ENCODE results near the gene DCHS1. TPM values are rescaled to one million over a fixed set of nuclear protein-coding genes. Genes with fewer than 3 reads are reported as not detected.

Gene DCHS1
- total and polyA plus RNA-seq, 9 of the 15 experiments (the other 6 are each of a cell fraction or from before 2014, with no cell fraction given) = 0.04 to 0.49 (median 0.14) TPM; not detected in 2

DNA sequence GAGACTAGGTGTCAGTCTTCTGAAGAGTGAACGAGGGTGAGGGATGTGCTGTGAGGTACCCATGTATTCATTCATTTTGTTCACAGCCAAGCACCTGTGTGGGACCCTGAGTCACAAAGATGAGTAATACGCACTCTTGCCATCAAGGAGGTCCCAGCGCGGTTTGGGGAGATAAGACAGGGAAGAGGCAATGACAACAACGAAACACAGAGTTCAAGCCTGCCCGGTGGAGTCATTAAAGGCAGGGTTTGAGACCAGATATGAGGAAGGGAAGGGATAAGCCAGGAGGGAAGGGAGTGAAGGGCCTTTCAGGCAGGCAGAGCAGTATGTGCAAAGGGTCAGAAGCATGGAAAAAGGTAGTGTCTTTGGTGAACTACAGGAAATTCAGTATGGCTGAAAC lies 4.6 kb downstream of the DCHS1 start (continued):
- TF ChIP-seq, protein P1, sequence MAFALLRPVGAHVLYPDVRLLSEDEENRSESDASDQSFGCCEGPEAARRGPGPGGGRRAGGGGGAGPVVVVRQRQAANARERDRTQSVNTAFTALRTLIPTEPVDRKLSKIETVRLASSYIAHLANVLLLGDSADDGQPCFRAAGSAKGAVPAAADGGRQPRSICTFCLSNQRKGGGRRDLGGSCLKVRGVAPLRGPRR (CRISPR knock-in tag; IDR thresholded peaks at IDR 0.05) = no peak
- TF ChIP-seq TEAD1 (CRISPR knock-in tag; IDR thresholded peaks at IDR 0.05) (no peak), CHD2 (IDR thresholded peaks at IDR 0.05; ENCODE audit: low read depth, low read length) (no peak), RBM14 (IDR thresholded peaks at IDR 0.05; ENCODE audit: borderline replicate concordance, insufficient read depth, low read depth, low read length) (no peak), NRF1 (conservative IDR thresholded peaks at IDR 0.05 in 1 of 2, IDR thresholded peaks at IDR 0.05 in 1 of 2) (peak; percentile 33 to 36; a peak in 2 of 4 replicates), TAF1 (IDR thresholded peaks at IDR 0.05; ENCODE audit: control insufficient read depth, extremely low read depth, insufficient read depth, low read length, severe bottlenecking) (no peak), CREBBP (IDR thresholded peaks at IDR 0.05; ENCODE audit: low read depth, low read length) (no peak), TCFL5 (CRISPR knock-in tag; conservative IDR thresholded peaks at IDR 0.05) (no peak), NCOA2 (IDR thresholded peaks at IDR 0.05; ENCODE audit: partially characterized antibody in 2 of 2) (no peak), SMARCA4 (IDR thresholded peaks at IDR 0.05) (peak; percentile 93), BCOR (IDR thresholded peaks at IDR 0.05) (0 out of 2 replicates have a peak, but pooled peaks have one; percentile 40), MTA2 (IDR thresholded peaks at IDR 0.05; ENCODE audit: low read depth) (peak; percentile 64; the same call in 1 of the 2 replicates)
- TF ChIP-seq, protein P2, sequence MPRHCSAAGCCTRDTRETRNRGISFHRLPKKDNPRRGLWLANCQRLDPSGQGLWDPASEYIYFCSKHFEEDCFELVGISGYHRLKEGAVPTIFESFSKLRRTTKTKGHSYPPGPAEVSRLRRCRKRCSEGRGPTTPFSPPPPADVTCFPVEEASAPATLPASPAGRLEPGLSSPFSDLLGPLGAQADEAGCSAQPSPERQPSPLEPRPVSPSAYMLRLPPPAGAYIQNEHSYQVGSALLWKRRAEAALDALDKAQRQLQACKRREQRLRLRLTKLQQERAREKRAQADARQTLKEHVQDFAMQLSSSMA (CRISPR knock-in tag; IDR thresholded peaks at IDR 0.05) = no peak
- TF ChIP-seq, protein P3, sequence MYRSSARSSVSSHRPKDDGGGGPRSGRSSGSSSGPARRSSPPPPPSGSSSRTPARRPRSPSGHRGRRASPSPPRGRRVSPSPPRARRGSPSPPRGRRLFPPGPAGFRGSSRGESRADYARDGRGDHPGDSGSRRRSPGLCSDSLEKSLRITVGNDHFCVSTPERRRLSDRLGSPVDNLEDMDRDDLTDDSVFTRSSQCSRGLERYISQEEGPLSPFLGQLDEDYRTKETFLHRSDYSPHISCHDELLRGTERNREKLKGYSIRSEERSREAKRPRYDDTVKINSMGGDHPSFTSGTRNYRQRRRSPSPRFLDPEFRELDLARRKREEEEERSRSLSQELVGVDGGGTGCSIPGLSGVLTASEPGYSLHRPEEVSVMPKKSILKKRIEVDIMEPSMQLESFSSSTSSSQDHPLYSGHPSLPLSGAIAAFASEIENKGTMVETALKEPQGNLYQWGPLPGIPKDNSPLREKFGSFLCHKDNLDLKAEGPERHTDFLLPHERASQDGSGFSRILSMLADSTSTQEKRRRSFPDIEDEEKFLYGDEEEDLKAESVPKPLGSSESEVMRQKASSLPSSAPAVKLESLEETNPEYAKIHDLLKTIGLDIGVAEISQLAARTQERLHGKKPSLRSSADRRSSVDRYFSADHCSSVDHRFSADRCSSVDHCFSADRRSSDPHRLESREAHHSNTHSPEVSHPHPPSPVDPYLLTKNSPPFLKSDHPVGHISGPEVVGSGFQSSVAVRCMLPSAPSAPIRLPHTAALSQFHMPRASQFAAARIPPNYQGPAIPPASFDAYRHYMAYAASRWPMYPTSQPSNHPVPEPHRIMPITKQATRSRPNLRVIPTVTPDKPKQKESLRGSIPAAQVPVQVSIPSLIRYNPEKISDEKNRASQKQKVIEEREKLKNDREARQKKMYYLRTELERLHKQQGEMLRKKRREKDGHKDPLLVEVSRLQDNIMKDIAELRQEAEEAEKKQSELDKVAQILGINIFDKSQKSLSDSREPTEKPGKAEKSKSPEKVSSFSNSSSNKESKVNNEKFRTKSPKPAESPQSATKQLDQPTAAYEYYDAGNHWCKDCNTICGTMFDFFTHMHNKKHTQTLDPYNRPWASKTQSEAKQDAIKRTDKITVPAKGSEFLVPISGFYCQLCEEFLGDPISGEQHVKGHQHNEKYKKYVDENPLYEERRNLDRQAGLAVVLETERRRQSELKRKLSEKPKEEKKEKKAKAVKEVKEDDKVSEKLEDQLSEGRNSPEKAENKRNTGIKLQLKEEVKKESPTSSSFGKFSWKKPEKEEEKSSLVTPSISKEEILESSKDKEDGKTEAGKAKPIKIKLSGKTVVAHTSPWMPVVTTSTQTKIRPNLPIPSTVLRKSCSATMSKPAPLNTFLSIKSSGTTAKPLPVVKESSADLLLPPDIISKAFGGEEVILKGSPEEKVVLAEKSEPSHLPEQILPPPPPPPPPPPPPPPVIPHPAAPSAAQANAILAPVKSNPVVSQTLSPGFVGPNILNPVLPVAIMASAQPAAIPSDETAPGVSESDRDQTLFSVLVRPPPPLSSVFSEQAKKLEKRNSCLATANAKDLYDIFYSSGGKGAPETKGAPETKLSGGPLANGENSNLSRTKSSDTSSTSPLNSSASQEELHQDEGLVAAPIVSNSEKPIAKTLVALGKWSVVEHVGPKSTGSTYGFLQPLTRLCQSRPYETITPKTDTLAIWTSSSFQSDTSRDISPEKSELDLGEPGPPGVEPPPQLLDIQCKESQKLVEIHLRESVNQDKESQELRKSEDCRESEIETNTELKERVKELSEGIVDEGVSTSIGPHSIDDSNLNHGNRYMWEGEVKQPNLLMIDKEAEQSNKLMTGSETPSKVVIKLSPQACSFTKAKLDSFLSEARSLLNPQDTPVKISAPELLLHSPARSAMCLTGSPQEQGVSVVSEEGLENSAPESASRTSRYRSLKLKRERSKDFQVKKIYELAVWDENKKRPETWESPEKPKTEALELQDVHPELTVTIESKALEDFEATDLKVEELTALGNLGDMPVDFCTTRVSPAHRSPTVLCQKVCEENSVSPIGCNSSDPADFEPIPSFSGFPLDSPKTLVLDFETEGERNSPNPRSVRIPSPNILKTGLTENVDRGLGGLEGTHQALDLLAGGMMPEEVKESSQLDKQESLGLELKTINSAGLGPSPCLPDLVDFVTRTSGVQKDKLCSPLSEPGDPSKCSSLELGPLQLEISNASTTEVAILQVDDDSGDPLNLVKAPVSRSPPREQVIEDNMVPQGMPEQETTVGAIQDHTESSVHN (IDR thresholded peaks at IDR 0.05; ENCODE audit: borderline replicate concordance in 1 of 2, low read depth in 1 of 2) = no peak
- TF ChIP-seq, protein P4, sequence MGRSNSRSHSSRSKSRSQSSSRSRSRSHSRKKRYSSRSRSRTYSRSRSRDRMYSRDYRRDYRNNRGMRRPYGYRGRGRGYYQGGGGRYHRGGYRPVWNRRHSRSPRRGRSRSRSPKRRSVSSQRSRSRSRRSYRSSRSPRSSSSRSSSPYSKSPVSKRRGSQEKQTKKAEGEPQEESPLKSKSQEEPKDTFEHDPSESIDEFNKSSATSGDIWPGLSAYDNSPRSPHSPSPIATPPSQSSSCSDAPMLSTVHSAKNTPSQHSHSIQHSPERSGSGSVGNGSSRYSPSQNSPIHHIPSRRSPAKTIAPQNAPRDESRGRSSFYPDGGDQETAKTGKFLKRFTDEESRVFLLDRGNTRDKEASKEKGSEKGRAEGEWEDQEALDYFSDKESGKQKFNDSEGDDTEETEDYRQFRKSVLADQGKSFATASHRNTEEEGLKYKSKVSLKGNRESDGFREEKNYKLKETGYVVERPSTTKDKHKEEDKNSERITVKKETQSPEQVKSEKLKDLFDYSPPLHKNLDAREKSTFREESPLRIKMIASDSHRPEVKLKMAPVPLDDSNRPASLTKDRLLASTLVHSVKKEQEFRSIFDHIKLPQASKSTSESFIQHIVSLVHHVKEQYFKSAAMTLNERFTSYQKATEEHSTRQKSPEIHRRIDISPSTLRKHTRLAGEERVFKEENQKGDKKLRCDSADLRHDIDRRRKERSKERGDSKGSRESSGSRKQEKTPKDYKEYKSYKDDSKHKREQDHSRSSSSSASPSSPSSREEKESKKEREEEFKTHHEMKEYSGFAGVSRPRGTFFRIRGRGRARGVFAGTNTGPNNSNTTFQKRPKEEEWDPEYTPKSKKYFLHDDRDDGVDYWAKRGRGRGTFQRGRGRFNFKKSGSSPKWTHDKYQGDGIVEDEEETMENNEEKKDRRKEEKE (IDR thresholded peaks at IDR 0.05; ENCODE audit: borderline replicate concordance in 1 of 2, control insufficient read depth in 1 of 2, low read depth in 2 of 2, low read length in 1 of 2) = no peak

Data from K562 (cell line).